WTC11 (cell line): ENCODE results near the gene STAB2. TPM values are rescaled to one million over a fixed set of nuclear protein-coding genes. Genes with fewer than 3 reads are reported as not detected.

Source experiments
- ATAC-seq: fragments of 200-7000 bp; cut with Tn5 transposase; 2 replicates; pipeline ENCODE4 v1.10.0; 2021; ENCODE audit warnings: mild to moderate bottlenecking, moderate library complexity
- CTCF ChIA-PET: fragments of 300-600 bp; sonication (Branson Sonifier 250); formaldehyde crosslinking; loops from one replicate; lab custom pipeline; 2021; ENCODE audit warnings: antibody characterized with exemption; lab: Charles Lee
- POLR2A ChIA-PET: fragments of 350-600 bp; sonication (Branson Sonifier 250); formaldehyde crosslinking; loops from one replicate; lab custom pipeline; 2021; ENCODE audit warnings: antibody characterized with exemption; lab: Charles Lee
- DNase-seq: peaks from one replicate; pipeline ENCODE4 v3.0.0; 2021; ENCODE audit warnings: low spot score
- H3K27ac Mint-ChIP-seq: 2 replicates; pipeline ENCODE4 v1.8.0; 2021; ENCODE audit warnings: mixed read lengths
- H3K27me3 Mint-ChIP-seq: 2 replicates; pipeline ENCODE4 v1.8.0; 2021; ENCODE audit warnings: low read depth, mild to moderate bottlenecking, moderate library complexity, mixed read lengths
- H3K36me3 Mint-ChIP-seq: 2 replicates; pipeline ENCODE4 v1.8.0; 2021; ENCODE audit warnings: mixed read lengths
- H3K4me1 Mint-ChIP-seq: 2 replicates; pipeline ENCODE4 v1.8.0; 2022; ENCODE audit warnings: mixed read lengths
- H3K4me3 Mint-ChIP-seq: 2 replicates; pipeline ENCODE4 v1.8.0; 2021; ENCODE audit warnings: mild to moderate bottlenecking, moderate library complexity, mixed read lengths
- H3K9me3 Mint-ChIP-seq: 2 replicates; pipeline ENCODE4 v1.8.0; 2021; ENCODE audit warnings: mixed read lengths
- ELF4 ChIP-seq: sonication (generic); formaldehyde crosslinking; IDR thresholded peaks from 2 replicates; pipeline ENCODE4 v1.8.1; 2022; ENCODE audit warnings: low read depth, mild to moderate bottlenecking, moderate library complexity, missing genetic modification reagents
- EMX1 ChIP-seq: fragments of 250-450 bp; sonication (Bioruptor Pico); IDR thresholded peaks from 2 replicates; pipeline ENCODE4 v1.8.0; 2021; ENCODE audit warnings: mild to moderate bottlenecking
- ETV6 ChIP-seq: sonication (generic); formaldehyde crosslinking; IDR thresholded peaks from 2 replicates; pipeline ENCODE4 v1.8.1; 2022; ENCODE audit warnings: mild to moderate bottlenecking, missing genetic modification reagents
- GABPB1 ChIP-seq: sonication (generic); formaldehyde crosslinking; IDR thresholded peaks from 2 replicates; pipeline ENCODE4 v1.8.1; 2023; ENCODE audit warnings: mild to moderate bottlenecking, missing genetic modification reagents
- GTF2I ChIP-seq: fragments of 250-450 bp; sonication (Bioruptor Pico); conservative IDR thresholded peaks from 2 replicates; pipeline ENCODE4 v1.4.0; 2021; ENCODE audit warnings: mild to moderate bottlenecking
- HMGA2 ChIP-seq: fragments of 250-450 bp; sonication (Bioruptor Pico); IDR thresholded peaks from 2 replicates; pipeline ENCODE4 v1.4.0; 2021; ENCODE audit warnings: mild to moderate bottlenecking, moderate library complexity
- IRF1 ChIP-seq: sonication (generic); formaldehyde crosslinking; IDR thresholded peaks from 2 replicates; pipeline ENCODE4 v1.8.0; 2023; ENCODE audit warnings: missing genetic modification reagents
- IRF2 ChIP-seq: sonication (generic); formaldehyde crosslinking; IDR thresholded peaks from 2 replicates; pipeline ENCODE4 v1.8.0; 2022; ENCODE audit warnings: low read depth, missing genetic modification reagents, borderline replicate concordance
- JAZF1 ChIP-seq: fragments of 250-450 bp; sonication (Bioruptor Pico); IDR thresholded peaks from 2 replicates; pipeline ENCODE4 v1.9.0; 2021; ENCODE audit warnings: moderate library complexity, mild to moderate bottlenecking, inconsistent platforms
- KAT7 ChIP-seq: sonication (generic); formaldehyde crosslinking; IDR thresholded peaks from 2 replicates; pipeline ENCODE4 v1.8.1; 2023; ENCODE audit warnings: missing genetic modification reagents, mild to moderate bottlenecking, borderline replicate concordance
- MYBL2 ChIP-seq: sonication (generic); formaldehyde crosslinking; IDR thresholded peaks from 2 replicates; pipeline ENCODE4 v1.8.1; 2023; ENCODE audit warnings: mild to moderate bottlenecking, moderate library complexity, missing genetic modification reagents
- PRDM15 ChIP-seq: sonication (generic); formaldehyde crosslinking; IDR thresholded peaks from 2 replicates; pipeline ENCODE4 v1.8.0; 2022; ENCODE audit warnings: missing genetic modification reagents
- PREB ChIP-seq: sonication (generic); formaldehyde crosslinking; IDR thresholded peaks from 2 replicates; pipeline ENCODE4 v1.8.1; 2022; ENCODE audit warnings: mild to moderate bottlenecking, missing genetic modification reagents, moderate library complexity, borderline replicate concordance
- RELA ChIP-seq: sonication (generic); formaldehyde crosslinking; IDR thresholded peaks from 2 replicates; pipeline ENCODE4 v1.8.1; 2022; ENCODE audit warnings: missing genetic modification reagents, mild to moderate bottlenecking, borderline replicate concordance
- SOX15 ChIP-seq: fragments of 250-450 bp; sonication (Bioruptor Pico); IDR thresholded peaks from 2 replicates; pipeline ENCODE4 v1.9.0; 2021; ENCODE audit warnings: mild to moderate bottlenecking
- TCF7 ChIP-seq: sonication (generic); formaldehyde crosslinking; IDR thresholded peaks from 2 replicates; pipeline ENCODE4 v1.8.0; 2022; ENCODE audit warnings: mild to moderate bottlenecking, low read depth, missing genetic modification reagents, moderate library complexity
- TEAD1 ChIP-seq: sonication (generic); formaldehyde crosslinking; IDR thresholded peaks from 2 replicates; pipeline ENCODE4 v1.8.0; 2022; ENCODE audit warnings: mild to moderate bottlenecking, missing genetic modification reagents
- TP53 ChIP-seq: sonication (generic); formaldehyde crosslinking; IDR thresholded peaks from 2 replicates; pipeline ENCODE4 v1.8.1; 2023; ENCODE audit warnings: mild to moderate bottlenecking, missing genetic modification reagents
- USF2 ChIP-seq: sonication (generic); formaldehyde crosslinking; IDR thresholded peaks from 2 replicates; pipeline ENCODE4 v1.8.1; 2023; ENCODE audit warnings: mild to moderate bottlenecking, missing genetic modification reagents, moderate library complexity
- ZMAT4 ChIP-seq: fragments of 250-450 bp; sonication (Bioruptor Pico); IDR thresholded peaks from 2 replicates; pipeline ENCODE4 v1.9.0; 2021; ENCODE audit warnings: mild to moderate bottlenecking
- ZNF138 ChIP-seq: sonication (generic); formaldehyde crosslinking; conservative IDR thresholded peaks from 2 replicates; pipeline ENCODE4 v1.8.1; 2022; ENCODE audit warnings: mild to moderate bottlenecking, moderate library complexity, missing genetic modification reagents
- ZNF219 ChIP-seq: sonication (generic); formaldehyde crosslinking; IDR thresholded peaks from 2 replicates; pipeline ENCODE4 v1.8.0; 2023; ENCODE audit warnings: missing genetic modification reagents, mild to moderate bottlenecking, borderline replicate concordance
- ZNF423 ChIP-seq: fragments of 250-450 bp; sonication (Bioruptor Pico); IDR thresholded peaks from 2 replicates; pipeline ENCODE4 v2.1.2; 2022; ENCODE audit warnings: mild to moderate bottlenecking, moderate library complexity
- ZSCAN18 ChIP-seq: fragments of 250-450 bp; sonication (Bioruptor Pico); IDR thresholded peaks from 2 replicates; pipeline ENCODE4 v2.1.2; 2022; ENCODE audit warnings: mild to moderate bottlenecking, moderate library complexity
- total RNA-seq: library from RNA; stranded (reverse); gene quantifications from 3 replicates; pipeline ENCODE4 v1.2.3, GENCODE V29; 2021

Gene STAB2
- total RNA-seq, 1 experiment from 2014 or later: 0.48 TPM

- Mint-ChIP-seq H3K4me1 (no peaks in the 10 kb centered on the region), H3K27me3 (no peaks in the 10 kb centered on the region), H3K27ac (no peak overlapping the region), H3K9me3 (peaks cover 25% of the 10 kb centered on the region), H3K4me3 (no peak overlapping the region), H3K36me3 (peaks cover 7% of the 10 kb centered on the region; the same call in 1 of the 2 replicates)
- POLR2A ChIA-PET: no interaction called here
- CTCF ChIA-PET: interaction anchor here (3.4 kb wide), 1 partner anchor 8 kb away, joined by 38 read pairs; no protein-coding TSS in a partner anchor
- ATAC-seq (no peak), DNase-seq (no peak)
- TF ChIP-seq ETV6 (no peak), ZNF138 (CRISPR knock-in tag) (no peak), EMX1 (CRISPR knock-in tag) (no peak), JAZF1 (CRISPR knock-in tag) (no peak), HMGA2 (CRISPR knock-in tag) (no peak), ZNF219 (CRISPR knock-in tag) (no peak), IRF2 (CRISPR knock-in tag) (no peak), RELA (CRISPR knock-in tag) (no peak), ELF4 (CRISPR knock-in tag) (no peak), SOX15 (CRISPR knock-in tag) (no peak), GTF2I (CRISPR knock-in tag) (no peak), GABPB1 (CRISPR knock-in tag) (no peak), TP53 (CRISPR knock-in tag) (no peak)
Observed at GRCh38 chr12:103640831-103641230, 53.8 kb downstream of the STAB2 start.

GRCh38 chr12:103642240-103642864 is 55.3 kb downstream of the STAB2 start:
- Mint-ChIP-seq H3K27me3 (no peaks in the 10 kb centered on the region), H3K36me3 (peaks cover 7% of the 10 kb centered on the region; the same call in 1 of the 2 replicates), H3K4me3 (no peak overlapping the region), H3K9me3 (peaks cover 25% of the 10 kb centered on the region)
- ATAC-seq (no peak), DNase-seq (no peak)
- POLR2A ChIA-PET: no interaction called here
- TF ChIP-seq TCF7: no peak
- TF ChIP-seq USF2 (CRISPR knock-in tag): no peak
- TF ChIP-seq KAT7 (CRISPR knock-in tag): no peak
- no peak for TF ChIP-seq HMGA2 (CRISPR knock-in tag)
- no peak for TF ChIP-seq PREB (CRISPR knock-in tag)
- no peak for TF ChIP-seq IRF1
- no peak for TF ChIP-seq PRDM15 (CRISPR knock-in tag)
- no peak for TF ChIP-seq ZSCAN18 (CRISPR knock-in tag)
- TF ChIP-seq TEAD1 (CRISPR knock-in tag): no peak
- TF ChIP-seq MYBL2: no peak
- no peak for TF ChIP-seq ZNF423
- no peak for TF ChIP-seq ZMAT4
- TF ChIP-seq, all 79 proteins: peak for 0
- no peak overlapping the region for H3K27ac Mint-ChIP-seq
- no peaks in the 10 kb centered on the region for H3K4me1 Mint-ChIP-seq
- CTCF ChIA-PET: interaction anchor here (3.4 kb wide), 1 partner anchor 10 kb away, joined by 38 read pairs; no protein-coding TSS in a partner anchor
